Activated CD4-positive, alpha-beta T cell treated with anti-CD3 and anti-CD28 coated beads, Interleukin-2, amount 50 U/mL, for 16 hours (primary cell): Measurements from ENCODE around the gene SGTB.
"Not testable (repeated sequence)": the region's sequence is repeated elsewhere in the genome, so short reads cannot be mapped to it uniquely, and the experiment has no call there.

Source experiments
- DNase-seq: peaks from one replicate; pipeline ENCODE4 v3.0.0-alpha.2; 2020

The SGTB gene

GRCh38 chr5:65663804-65664521 is 57.9 kb downstream of the SGTB start:
- no peak for DNase-seq

- no peak for DNase-seq
Observed at GRCh38 chr5:65654713-65655112, 67.2 kb downstream of the SGTB start.

GRCh38 chr5:65651144-65651543 is 70.8 kb downstream of the SGTB start:
- DNase-seq: no peak

- no peak for DNase-seq
Observed at GRCh38 chr5:65647941-65648340, 74.0 kb downstream of the SGTB start.

- no peak for DNase-seq
Observed at GRCh38 chr5:65646938-65647337, 75.0 kb downstream of the SGTB start.

GRCh38 chr5:65640240-65640639 is 81.7 kb downstream of the SGTB start:
- DNase-seq: no peak

GRCh38 chr5:65630981-65631380 is 90.9 kb downstream of the SGTB start:
- no peak for DNase-seq

- DNase-seq: no peak
Observed at GRCh38 chr5:65625743-65626142, 96.2 kb downstream of the SGTB start.

GRCh38 chr5:65624571-65625555 is 97.0 kb downstream of the SGTB start, which contains the start of the genes SHLD3 and TRAPPC13:
SHLD3 (plus strand) TSS chr5:65625027; CDS start chr5:65629588, 4,561 bp downstream.
TRAPPC13 (plus strand) TSS chr5:65625027; CDS start chr5:65625061, 34 bp downstream.
- peak; percentile 87 for DNase-seq

- peak; percentile 92 for DNase-seq
Observed at GRCh38 chr5:65624025-65624570, 97.8 kb downstream of the SGTB start, which contains the start of gene TRIM23. TRIM23 (minus strand) TSS chr5:65624333; CDS start chr5:65624274, 59 bp downstream.

GRCh38 chr5:65623482-65623881 is 98.4 kb downstream of the SGTB start:
- DNase-seq: no peak

- DNase-seq: not testable (repeated sequence)
Observed at GRCh38 chr5:65621961-65622360, 99.9 kb downstream of the SGTB start.

GRCh38 chr5:65620021-65620420 is 101.9 kb downstream of the SGTB start:
- no peak for DNase-seq
